DMS114 treated with DMSO at 0.1 percent for 48 hours (cell line): ENCODE results near the gene KL.

Source experiments
- DNase-seq: peaks from one replicate; lab custom pipeline; 2025; ENCODE audit not compliant: unreplicated experiment; lab: John Stamatoyannopoulos, UW

KL gene

GRCh38 chr13:33033986-33034385, 17.8 kb downstream of the KL start:
- DNase-seq = no peak

- no peak for DNase-seq
Measured at GRCh38 chr13:33034882-33035520, 18.8 kb downstream of the KL start.

GRCh38 chr13:33037673-33038072, 21.4 kb downstream of the KL start:
- no peak for DNase-seq

GRCh38 chr13:33040090-33040489, 23.9 kb downstream of the KL start:
- DNase-seq = no peak

GRCh38 chr13:33045851-33046592, 29.8 kb downstream of the KL start:
- no peak for DNase-seq

- no peak for DNase-seq
Measured at GRCh38 chr13:33050161-33050560, 33.9 kb downstream of the KL start.

GRCh38 chr13:33051632-33052031, 35.4 kb downstream of the KL start:
- DNase-seq = no peak

- DNase-seq = no peak
Measured at GRCh38 chr13:33052506-33053280, 36.5 kb downstream of the KL start.

- DNase-seq = no peak
Measured at GRCh38 chr13:33053397-33054066, 37.3 kb downstream of the KL start.

GRCh38 chr13:33057019-33057780, 41.0 kb downstream of the KL start:
- no peak for DNase-seq

GRCh38 chr13:33058776-33059327, 42.6 kb downstream of the KL start:
- DNase-seq = no peak

GRCh38 chr13:33060815-33061214, 44.6 kb downstream of the KL start:
- DNase-seq = no peak

- no peak for DNase-seq
Measured at GRCh38 chr13:33066329-33066728, 50.1 kb downstream of the KL start.

- no peak for DNase-seq
Measured at GRCh38 chr13:33069365-33069764, 53.1 kb downstream of the KL start.

- DNase-seq = no peak
Measured at GRCh38 chr13:33070713-33071112, 54.5 kb downstream of the KL start.

- DNase-seq = no peak
Measured at GRCh38 chr13:33072282-33072681, 56.1 kb downstream of the KL start.

- no peak for DNase-seq
Measured at GRCh38 chr13:33072759-33073158, 56.5 kb downstream of the KL start.

GRCh38 chr13:33073338-33073737, 57.1 kb downstream of the KL start:
- DNase-seq = no peak

GRCh38 chr13:33076001-33076992, 60.1 kb downstream of the KL start:
- no peak for DNase-seq
